ENCODE measurements around the gene AAGAB.
A peak's percentile ranks its signal among the peaks of the same experiment; 100 is the strongest.

Gene AAGAB

GRCh38 chr15:67164401-67164791 is 90.1 kb downstream of the AAGAB start:
- Histone ChIP-seq H3K9me3 (ENCODE audit: control insufficient read depth, insufficient read depth, low read depth, low read length) (no peaks in the 10 kb centered on the region), H3K4me3 (ENCODE audit: low read depth, low read length) (no peak overlapping the region), H3K4me1 (ENCODE audit: control insufficient read depth, insufficient read depth, low read length) (peaks cover 4% of the 10 kb centered on the region; the same call in 1 of the 2 replicates), H3K36me3 (ENCODE audit: control insufficient read depth in 2 of 2, insufficient read depth in 1 of 2, low read length in 2 of 2) (peaks cover 0 to 44% of the 10 kb centered on the region in 2 experiments), H3K27ac (ENCODE audit: extremely low read depth, low read depth, low read length) (no peak overlapping the region)
- POLR2A ChIA-PET, result interaction anchor here (0.6 kb wide), 1 partner anchor 10 kb away, joined by 3 read pairs; no protein-coding TSS in a partner anchor
- TF ChIP-seq, protein P1, sequence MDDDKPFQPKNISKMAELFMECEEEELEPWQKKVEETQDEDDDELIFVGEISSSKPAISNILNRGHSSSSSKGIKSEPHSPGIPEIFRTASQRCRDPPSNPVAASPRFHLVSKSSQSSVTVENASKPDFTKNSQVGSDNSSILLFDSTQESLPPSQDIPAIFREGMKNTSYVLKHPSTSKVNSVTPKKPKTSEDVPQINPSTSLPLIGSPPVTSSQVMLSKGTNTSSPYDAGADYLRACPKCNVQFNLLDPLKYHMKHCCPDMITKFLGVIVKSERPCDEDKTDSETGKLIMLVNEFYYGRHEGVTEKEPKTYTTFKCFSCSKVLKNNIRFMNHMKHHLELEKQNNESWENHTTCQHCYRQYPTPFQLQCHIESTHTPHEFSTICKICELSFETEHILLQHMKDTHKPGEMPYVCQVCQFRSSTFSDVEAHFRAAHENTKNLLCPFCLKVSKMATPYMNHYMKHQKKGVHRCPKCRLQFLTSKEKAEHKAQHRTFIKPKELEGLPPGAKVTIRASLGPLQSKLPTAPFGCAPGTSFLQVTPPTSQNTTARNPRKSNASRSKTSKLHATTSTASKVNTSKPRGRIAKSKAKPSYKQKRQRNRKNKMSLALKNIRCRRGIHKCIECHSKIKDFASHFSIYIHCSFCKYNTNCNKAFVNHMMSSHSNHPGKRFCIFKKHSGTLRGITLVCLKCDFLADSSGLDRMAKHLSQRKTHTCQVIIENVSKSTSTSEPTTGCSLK (tag by site-specific recombination; IDR thresholded peaks at IDR 0.05), result no peak
- TF ChIP-seq ZNF2 (tag by site-specific recombination; IDR thresholded peaks at IDR 0.05) (no peak), ZNF133 (tag by site-specific recombination; IDR thresholded peaks at IDR 0.05) (no peak), ZBTB20 (tag by site-specific recombination; IDR thresholded peaks at IDR 0.05) (no peak), OSR2 (tag by site-specific recombination; IDR thresholded peaks at IDR 0.05) (peak; percentile 54; the same call in 1 of the 2 replicates), ZNF514 (tag by site-specific recombination; IDR thresholded peaks at IDR 0.05) (no peak), ZSCAN23 (tag by site-specific recombination; IDR thresholded peaks at IDR 0.05) (no peak), GFI1B (tag by site-specific recombination; IDR thresholded peaks at IDR 0.05) (no peak), YY2 (tag by site-specific recombination; IDR thresholded peaks at IDR 0.05) (no peak), ZNF324 (tag by site-specific recombination; IDR thresholded peaks at IDR 0.05) (no peak), GLI2 (tag by site-specific recombination; IDR thresholded peaks at IDR 0.05; ENCODE audit: borderline replicate concordance, low read depth) (no peak), ZNF341 (tag by site-specific recombination; IDR thresholded peaks at IDR 0.05; ENCODE audit: low read depth) (peak; percentile 74), PRDM1 (tag by site-specific recombination; IDR thresholded peaks at IDR 0.05) (peak; percentile 66; the same call in 1 of the 2 replicates), KLF1 (tag by site-specific recombination; IDR thresholded peaks at IDR 0.05) (0 out of 2 replicates have a peak, but pooled peaks have one; percentile 26), ZNF571 (tag by site-specific recombination; IDR thresholded peaks at IDR 0.05) (no peak), SP2 (tag by site-specific recombination; IDR thresholded peaks at IDR 0.05) (no peak), ZNF416 (tag by site-specific recombination; IDR thresholded peaks at IDR 0.05) (no peak), MYNN (tag by site-specific recombination; IDR thresholded peaks at IDR 0.05; ENCODE audit: borderline replicate concordance) (no peak), ZNF670 (tag by site-specific recombination; IDR thresholded peaks at IDR 0.05; ENCODE audit: low read depth) (no peak), ZSCAN16 (tag by site-specific recombination; IDR thresholded peaks at IDR 0.05) (no peak)
- TF ChIP-seq, protein P2, sequence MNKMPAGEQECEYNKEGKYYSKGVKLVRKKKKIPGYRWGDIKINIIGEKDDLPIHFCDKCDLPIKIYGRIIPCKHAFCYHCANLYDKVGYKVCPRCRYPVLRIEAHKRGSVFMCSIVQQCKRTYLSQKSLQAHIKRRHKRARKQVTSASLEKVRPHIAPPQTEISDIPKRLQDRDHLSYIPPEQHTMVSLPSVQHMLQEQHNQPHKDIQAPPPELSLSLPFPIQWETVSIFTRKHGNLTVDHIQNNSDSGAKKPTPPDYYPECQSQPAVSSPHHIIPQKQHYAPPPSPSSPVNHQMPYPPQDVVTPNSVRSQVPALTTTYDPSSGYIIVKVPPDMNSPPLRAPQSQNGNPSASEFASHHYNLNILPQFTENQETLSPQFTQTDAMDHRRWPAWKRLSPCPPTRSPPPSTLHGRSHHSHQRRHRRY (tag by site-specific recombination; IDR thresholded peaks at IDR 0.05), result no peak
- TF ChIP-seq, protein P3, sequence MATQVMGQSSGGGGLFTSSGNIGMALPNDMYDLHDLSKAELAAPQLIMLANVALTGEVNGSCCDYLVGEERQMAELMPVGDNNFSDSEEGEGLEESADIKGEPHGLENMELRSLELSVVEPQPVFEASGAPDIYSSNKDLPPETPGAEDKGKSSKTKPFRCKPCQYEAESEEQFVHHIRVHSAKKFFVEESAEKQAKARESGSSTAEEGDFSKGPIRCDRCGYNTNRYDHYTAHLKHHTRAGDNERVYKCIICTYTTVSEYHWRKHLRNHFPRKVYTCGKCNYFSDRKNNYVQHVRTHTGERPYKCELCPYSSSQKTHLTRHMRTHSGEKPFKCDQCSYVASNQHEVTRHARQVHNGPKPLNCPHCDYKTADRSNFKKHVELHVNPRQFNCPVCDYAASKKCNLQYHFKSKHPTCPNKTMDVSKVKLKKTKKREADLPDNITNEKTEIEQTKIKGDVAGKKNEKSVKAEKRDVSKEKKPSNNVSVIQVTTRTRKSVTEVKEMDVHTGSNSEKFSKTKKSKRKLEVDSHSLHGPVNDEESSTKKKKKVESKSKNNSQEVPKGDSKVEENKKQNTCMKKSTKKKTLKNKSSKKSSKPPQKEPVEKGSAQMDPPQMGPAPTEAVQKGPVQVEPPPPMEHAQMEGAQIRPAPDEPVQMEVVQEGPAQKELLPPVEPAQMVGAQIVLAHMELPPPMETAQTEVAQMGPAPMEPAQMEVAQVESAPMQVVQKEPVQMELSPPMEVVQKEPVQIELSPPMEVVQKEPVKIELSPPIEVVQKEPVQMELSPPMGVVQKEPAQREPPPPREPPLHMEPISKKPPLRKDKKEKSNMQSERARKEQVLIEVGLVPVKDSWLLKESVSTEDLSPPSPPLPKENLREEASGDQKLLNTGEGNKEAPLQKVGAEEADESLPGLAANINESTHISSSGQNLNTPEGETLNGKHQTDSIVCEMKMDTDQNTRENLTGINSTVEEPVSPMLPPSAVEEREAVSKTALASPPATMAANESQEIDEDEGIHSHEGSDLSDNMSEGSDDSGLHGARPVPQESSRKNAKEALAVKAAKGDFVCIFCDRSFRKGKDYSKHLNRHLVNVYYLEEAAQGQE (tag by site-specific recombination; IDR thresholded peaks at IDR 0.05), result no peak
- TF ChIP-seq, protein P4, sequence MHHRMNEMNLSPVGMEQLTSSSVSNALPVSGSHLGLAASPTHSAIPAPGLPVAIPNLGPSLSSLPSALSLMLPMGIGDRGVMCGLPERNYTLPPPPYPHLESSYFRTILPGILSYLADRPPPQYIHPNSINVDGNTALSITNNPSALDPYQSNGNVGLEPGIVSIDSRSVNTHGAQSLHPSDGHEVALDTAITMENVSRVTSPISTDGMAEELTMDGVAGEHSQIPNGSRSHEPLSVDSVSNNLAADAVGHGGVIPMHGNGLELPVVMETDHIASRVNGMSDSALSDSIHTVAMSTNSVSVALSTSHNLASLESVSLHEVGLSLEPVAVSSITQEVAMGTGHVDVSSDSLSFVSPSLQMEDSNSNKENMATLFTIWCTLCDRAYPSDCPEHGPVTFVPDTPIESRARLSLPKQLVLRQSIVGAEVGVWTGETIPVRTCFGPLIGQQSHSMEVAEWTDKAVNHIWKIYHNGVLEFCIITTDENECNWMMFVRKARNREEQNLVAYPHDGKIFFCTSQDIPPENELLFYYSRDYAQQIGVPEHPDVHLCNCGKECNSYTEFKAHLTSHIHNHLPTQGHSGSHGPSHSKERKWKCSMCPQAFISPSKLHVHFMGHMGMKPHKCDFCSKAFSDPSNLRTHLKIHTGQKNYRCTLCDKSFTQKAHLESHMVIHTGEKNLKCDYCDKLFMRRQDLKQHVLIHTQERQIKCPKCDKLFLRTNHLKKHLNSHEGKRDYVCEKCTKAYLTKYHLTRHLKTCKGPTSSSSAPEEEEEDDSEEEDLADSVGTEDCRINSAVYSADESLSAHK (tag by site-specific recombination; IDR thresholded peaks at IDR 0.05), result no peak
- TF ChIP-seq, protein P5, sequence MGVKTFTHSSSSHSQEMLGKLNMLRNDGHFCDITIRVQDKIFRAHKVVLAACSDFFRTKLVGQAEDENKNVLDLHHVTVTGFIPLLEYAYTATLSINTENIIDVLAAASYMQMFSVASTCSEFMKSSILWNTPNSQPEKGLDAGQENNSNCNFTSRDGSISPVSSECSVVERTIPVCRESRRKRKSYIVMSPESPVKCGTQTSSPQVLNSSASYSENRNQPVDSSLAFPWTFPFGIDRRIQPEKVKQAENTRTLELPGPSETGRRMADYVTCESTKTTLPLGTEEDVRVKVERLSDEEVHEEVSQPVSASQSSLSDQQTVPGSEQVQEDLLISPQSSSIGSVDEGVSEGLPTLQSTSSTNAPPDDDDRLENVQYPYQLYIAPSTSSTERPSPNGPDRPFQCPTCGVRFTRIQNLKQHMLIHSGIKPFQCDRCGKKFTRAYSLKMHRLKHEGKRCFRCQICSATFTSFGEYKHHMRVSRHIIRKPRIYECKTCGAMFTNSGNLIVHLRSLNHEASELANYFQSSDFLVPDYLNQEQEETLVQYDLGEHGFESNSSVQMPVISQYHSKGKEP (tag by site-specific recombination; IDR thresholded peaks at IDR 0.05), result no peak
- TF ChIP-seq, protein P6, sequence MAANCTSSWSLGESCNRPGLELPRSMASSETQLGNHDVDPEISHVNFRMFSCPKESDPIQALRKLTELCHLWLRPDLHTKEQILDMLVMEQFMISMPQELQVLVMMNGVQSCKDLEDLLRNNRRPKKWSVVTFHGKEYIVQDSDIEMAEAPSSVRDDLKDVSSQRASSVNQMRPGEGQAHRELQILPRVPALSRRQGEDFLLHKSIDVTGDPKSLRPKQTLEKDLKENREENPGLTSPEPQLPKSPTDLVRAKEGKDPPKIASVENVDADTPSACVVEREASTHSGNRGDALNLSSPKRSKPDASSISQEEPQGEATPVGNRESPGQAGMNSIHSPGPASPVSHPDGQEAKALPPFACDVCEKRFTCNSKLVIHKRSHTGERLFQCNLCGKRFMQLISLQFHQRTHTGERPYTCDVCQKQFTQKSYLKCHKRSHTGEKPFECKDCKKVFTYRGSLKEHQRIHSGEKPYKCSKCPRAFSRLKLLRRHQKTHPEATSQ (tag by site-specific recombination; IDR thresholded peaks at IDR 0.05), result no peak
- CTCF ChIA-PET, result no interaction called here
